SK-N-SH treated with all-trans-retinoic acid at 6 μM for 48 hours (cell line): ENCODE data around the gene PTPRD.
"Not testable (repeated sequence)": the region's sequence is repeated elsewhere in the genome, so short reads cannot be mapped to it uniquely, and the experiment has no call there.

ENCODE experiments used
- ATAC-seq: fragments of 200-7000 bp; cut with Tn5 transposase; 3 replicates; pipeline ENCODE4 v1.9.1; 2020; ENCODE audit warnings: mild to moderate bottlenecking, moderate library complexity
- ARNTL ChIP-seq: fragments of 450-650 bp; formaldehyde crosslinking; IDR thresholded peaks from 2 replicates; pipeline ENCODE4 v1.5.0; 2020; ENCODE audit warnings: low read depth, mild to moderate bottlenecking, moderate library complexity, borderline replicate concordance
- BACH2 ChIP-seq: fragments of 250-450 bp; sonication (Bioruptor Pico); IDR thresholded peaks from 2 replicates; pipeline ENCODE4 v1.9.0; 2021; ENCODE audit warnings: mild to moderate bottlenecking, borderline replicate concordance
- CSDC2 ChIP-seq: fragments of 250-450 bp; sonication (Bioruptor Pico); IDR thresholded peaks from 2 replicates; pipeline ENCODE4 v1.5.0; 2020; ENCODE audit warnings: mild to moderate bottlenecking, moderate library complexity
- CSRNP3 ChIP-seq: fragments of 250-450 bp; sonication (Bioruptor Pico); IDR thresholded peaks from 2 replicates; pipeline ENCODE4 v1.5.1; 2021; ENCODE audit warnings: mild to moderate bottlenecking, moderate library complexity
- GLIS3 ChIP-seq: fragments of 250-450 bp; sonication (Bioruptor Pico); IDR thresholded peaks from 2 replicates; pipeline ENCODE4 v1.5.0; 2020; ENCODE audit warnings: mild to moderate bottlenecking, moderate library complexity
- ISL1 ChIP-seq: fragments of 250-450 bp; sonication (Bioruptor Pico); IDR thresholded peaks from 2 replicates; pipeline ENCODE4 v2.1.2; 2022; ENCODE audit warnings: mild to moderate bottlenecking, moderate library complexity
- OSR1 ChIP-seq: fragments of 250-450 bp; sonication (Bioruptor Pico); IDR thresholded peaks from 2 replicates; pipeline ENCODE4 v1.8.0; 2022; ENCODE audit warnings: moderate library complexity, mild to moderate bottlenecking, inconsistent platforms
- PATZ1 ChIP-seq: fragments of 250-450 bp; sonication (Bioruptor Pico); IDR thresholded peaks from 2 replicates; pipeline ENCODE4 v1.8.0; 2020; ENCODE audit warnings: mild to moderate bottlenecking, moderate library complexity, borderline replicate concordance
- POU6F1 ChIP-seq: fragments of 250-450 bp; sonication (Bioruptor Pico); IDR thresholded peaks from 2 replicates; pipeline ENCODE4 v1.8.0; 2021; ENCODE audit warnings: low read depth, mild to moderate bottlenecking, moderate library complexity, borderline replicate concordance
- PPARA ChIP-seq: fragments of 250-450 bp; sonication (Bioruptor Pico); IDR thresholded peaks from 2 replicates; pipeline ENCODE4 v1.5.0; 2020; ENCODE audit warnings: mild to moderate bottlenecking, borderline replicate concordance
- RARB ChIP-seq: fragments of 250-450 bp; sonication (Bioruptor Pico); IDR thresholded peaks from 2 replicates; pipeline ENCODE4 v1.8.0; 2021; ENCODE audit warnings: mild to moderate bottlenecking, moderate library complexity
- SNAI2 ChIP-seq: fragments of 250-450 bp; sonication (Bioruptor Pico); IDR thresholded peaks from 2 replicates; pipeline ENCODE4 v1.5.0; 2020; ENCODE audit warnings: mild to moderate bottlenecking, moderate library complexity
- TCF4 ChIP-seq: fragments of 250-450 bp; sonication (Bioruptor Pico); IDR thresholded peaks from 2 replicates; pipeline ENCODE4 v1.8.0; 2021; ENCODE audit warnings: mild to moderate bottlenecking, moderate library complexity, borderline replicate concordance
- TOX ChIP-seq: fragments of 250-450 bp; sonication (Bioruptor Pico); IDR thresholded peaks from 2 replicates; pipeline ENCODE4 v1.8.0; 2021; ENCODE audit warnings: mild to moderate bottlenecking, moderate library complexity, borderline replicate concordance
- ZC3H10 ChIP-seq: fragments of 250-450 bp; sonication (Bioruptor Pico); IDR thresholded peaks from 2 replicates; pipeline ENCODE4 v1.5.1; 2021; ENCODE audit warnings: mild to moderate bottlenecking, moderate library complexity
- ZFP30 ChIP-seq: fragments of 450-650 bp; formaldehyde crosslinking; IDR thresholded peaks from 2 replicates; pipeline ENCODE4 v1.5.0; 2022; ENCODE audit warnings: mild to moderate bottlenecking, moderate library complexity
- ZNF565 ChIP-seq: fragments of 450-650 bp; formaldehyde crosslinking; conservative IDR thresholded peaks from 2 replicates; pipeline ENCODE4 v1.5.0; 2020; ENCODE audit warnings: low read depth, mild to moderate bottlenecking, moderate library complexity
- ZNF8 ChIP-seq: fragments of 450-650 bp; formaldehyde crosslinking; IDR thresholded peaks from 2 replicates; pipeline ENCODE4 v1.5.0; 2020; ENCODE audit warnings: mild to moderate bottlenecking, moderate library complexity
- TF ChIP-seq, protein P1 (sequence below): fragments of 250-450 bp; sonication (Bioruptor Pico); IDR thresholded peaks from 2 replicates; pipeline ENCODE4 v1.5.0; 2020; ENCODE audit warnings: mild to moderate bottlenecking, moderate library complexity
- TF ChIP-seq, protein P2 (sequence below): fragments of 250-450 bp; sonication (Bioruptor Pico); IDR thresholded peaks from 2 replicates; pipeline ENCODE4 v1.5.1; 2020; ENCODE audit warnings: low read depth, mild to moderate bottlenecking, moderate library complexity

PTPRD gene

DNA sequence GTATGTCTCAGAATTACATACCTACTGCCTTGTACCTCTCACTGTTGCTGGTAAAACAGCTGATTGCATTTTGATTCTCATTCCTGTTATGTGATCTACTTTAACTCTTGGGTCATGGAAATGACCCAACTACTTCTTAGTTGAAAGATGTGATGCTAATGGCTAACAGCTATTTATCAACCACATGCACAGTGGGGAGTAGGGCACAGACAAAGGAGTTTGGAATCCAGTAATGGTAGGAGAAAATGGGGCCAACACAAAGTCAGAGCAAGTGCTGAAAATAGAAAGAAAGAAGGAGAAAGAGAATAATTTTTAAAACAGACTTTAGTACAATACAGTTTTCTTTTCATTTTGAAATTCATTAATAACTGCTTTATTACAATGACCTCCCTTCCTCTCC lies 241.0 kb downstream of the PTPRD start:
- TF ChIP-seq, protein P1, sequence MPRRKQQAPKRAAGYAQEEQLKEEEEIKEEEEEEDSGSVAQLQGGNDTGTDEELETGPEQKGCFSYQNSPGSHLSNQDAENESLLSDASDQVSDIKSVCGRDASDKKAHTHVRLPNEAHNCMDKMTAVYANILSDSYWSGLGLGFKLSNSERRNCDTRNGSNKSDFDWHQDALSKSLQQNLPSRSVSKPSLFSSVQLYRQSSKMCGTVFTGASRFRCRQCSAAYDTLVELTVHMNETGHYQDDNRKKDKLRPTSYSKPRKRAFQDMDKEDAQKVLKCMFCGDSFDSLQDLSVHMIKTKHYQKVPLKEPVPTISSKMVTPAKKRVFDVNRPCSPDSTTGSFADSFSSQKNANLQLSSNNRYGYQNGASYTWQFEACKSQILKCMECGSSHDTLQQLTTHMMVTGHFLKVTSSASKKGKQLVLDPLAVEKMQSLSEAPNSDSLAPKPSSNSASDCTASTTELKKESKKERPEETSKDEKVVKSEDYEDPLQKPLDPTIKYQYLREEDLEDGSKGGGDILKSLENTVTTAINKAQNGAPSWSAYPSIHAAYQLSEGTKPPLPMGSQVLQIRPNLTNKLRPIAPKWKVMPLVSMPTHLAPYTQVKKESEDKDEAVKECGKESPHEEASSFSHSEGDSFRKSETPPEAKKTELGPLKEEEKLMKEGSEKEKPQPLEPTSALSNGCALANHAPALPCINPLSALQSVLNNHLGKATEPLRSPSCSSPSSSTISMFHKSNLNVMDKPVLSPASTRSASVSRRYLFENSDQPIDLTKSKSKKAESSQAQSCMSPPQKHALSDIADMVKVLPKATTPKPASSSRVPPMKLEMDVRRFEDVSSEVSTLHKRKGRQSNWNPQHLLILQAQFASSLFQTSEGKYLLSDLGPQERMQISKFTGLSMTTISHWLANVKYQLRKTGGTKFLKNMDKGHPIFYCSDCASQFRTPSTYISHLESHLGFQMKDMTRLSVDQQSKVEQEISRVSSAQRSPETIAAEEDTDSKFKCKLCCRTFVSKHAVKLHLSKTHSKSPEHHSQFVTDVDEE = no peak
- TF ChIP-seq OSR1 (CRISPR knock-in tag) (no peak), GLIS3 (CRISPR knock-in tag) (no peak), PPARA (no peak), BACH2 (CRISPR knock-in tag) (no peak), POU6F1 (CRISPR knock-in tag) (no peak), ZC3H10 (CRISPR knock-in tag) (no peak), ISL1 (no peak), TCF4 (CRISPR knock-in tag) (no peak)
- no peak for ATAC-seq

DNA sequence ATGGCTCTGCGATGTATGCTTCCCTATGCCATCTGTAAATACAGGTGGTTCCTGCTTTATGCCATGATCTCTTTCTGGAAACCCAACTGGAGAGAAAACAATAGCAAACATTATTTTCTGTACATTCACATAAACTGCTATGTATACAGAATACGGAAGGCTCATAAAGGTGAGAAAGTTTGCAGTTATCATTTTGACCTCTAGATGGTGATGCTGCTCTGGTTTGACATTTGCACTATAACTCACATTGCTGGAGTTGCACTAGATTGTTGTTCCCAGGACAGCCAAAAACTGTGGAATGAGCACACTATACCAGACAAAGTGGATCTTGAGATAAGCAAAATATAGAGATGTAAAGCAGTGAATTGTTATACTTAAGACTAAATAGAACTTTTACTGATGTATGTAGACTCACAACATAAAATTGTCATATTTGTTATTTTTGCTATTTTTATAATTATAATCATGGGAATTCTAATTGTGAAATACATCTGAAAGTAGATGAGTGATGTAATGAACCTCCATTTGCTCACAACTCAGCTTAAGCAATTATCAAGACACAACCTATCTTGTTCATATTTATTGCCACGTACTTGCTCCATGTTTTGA lies 246.5 kb downstream of the PTPRD start:
- peak; percentile 90 for ATAC-seq
- no peak for TF ChIP-seq BACH2 (CRISPR knock-in tag)

DNA sequence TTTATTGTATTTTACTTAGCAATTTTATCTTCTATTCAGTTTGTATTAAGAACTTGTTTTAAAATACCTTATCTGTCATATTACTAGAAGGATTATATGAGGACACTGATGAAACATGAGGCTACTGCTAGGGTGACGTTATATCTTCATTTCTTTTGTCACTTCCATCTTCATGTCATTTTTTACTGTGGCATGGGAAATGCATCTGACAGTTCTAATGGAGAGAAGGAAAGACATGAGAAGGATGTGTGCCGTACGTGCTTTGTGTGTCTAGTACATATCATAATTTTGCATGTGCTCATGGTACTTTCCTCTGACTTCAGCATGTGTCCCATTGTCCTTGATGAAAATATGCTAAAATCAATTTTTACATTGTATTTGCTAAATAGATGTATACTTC lies 258.2 kb downstream of the PTPRD start:
- TF ChIP-seq GLIS3 (CRISPR knock-in tag) (no peak), BACH2 (CRISPR knock-in tag) (no peak), ZNF565 (CRISPR knock-in tag) (no peak)

DNA sequence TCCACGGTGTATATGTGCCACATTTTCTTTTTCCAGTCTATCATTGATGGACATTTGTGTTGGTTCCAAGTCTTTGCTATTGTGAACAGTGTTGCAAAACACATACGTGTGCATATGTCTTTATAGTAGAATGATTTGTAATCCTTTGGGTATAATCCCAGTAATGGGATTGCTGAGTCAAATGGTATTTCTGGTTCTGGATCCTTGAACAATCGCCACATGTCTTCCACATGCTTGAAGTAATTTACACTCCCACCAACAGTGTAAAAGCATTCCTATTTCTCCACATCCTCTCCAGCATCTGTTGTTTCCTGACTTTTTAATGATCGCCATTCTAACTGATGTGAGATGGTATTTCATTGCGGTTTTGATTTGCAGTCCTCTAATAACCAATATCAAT lies 267.2 kb downstream of the PTPRD start:
- ATAC-seq = not testable (repeated sequence)

More for the DNA sequence above, 258.2 kb downstream of the PTPRD start:
- no peak for ATAC-seq

GRCh38 chr9:10341057-10341456 lies 271.7 kb downstream of the PTPRD start:
- ATAC-seq = no peak
- TF ChIP-seq TCF4 (CRISPR knock-in tag) (no peak), ZC3H10 (CRISPR knock-in tag) (no peak), PATZ1 (CRISPR knock-in tag) (no peak), ISL1 (no peak), ARNTL (no peak), CSDC2 (CRISPR knock-in tag) (no peak), PPARA (no peak), CSRNP3 (CRISPR knock-in tag) (no peak), ZNF565 (CRISPR knock-in tag) (no peak), ZNF8 (CRISPR knock-in tag) (no peak), POU6F1 (CRISPR knock-in tag) (no peak), ZFP30 (CRISPR knock-in tag) (no peak), OSR1 (CRISPR knock-in tag) (no peak), TOX (CRISPR knock-in tag) (no peak), RARB (CRISPR knock-in tag) (no peak), SNAI2 (CRISPR knock-in tag) (no peak)
- TF ChIP-seq, protein P2, sequence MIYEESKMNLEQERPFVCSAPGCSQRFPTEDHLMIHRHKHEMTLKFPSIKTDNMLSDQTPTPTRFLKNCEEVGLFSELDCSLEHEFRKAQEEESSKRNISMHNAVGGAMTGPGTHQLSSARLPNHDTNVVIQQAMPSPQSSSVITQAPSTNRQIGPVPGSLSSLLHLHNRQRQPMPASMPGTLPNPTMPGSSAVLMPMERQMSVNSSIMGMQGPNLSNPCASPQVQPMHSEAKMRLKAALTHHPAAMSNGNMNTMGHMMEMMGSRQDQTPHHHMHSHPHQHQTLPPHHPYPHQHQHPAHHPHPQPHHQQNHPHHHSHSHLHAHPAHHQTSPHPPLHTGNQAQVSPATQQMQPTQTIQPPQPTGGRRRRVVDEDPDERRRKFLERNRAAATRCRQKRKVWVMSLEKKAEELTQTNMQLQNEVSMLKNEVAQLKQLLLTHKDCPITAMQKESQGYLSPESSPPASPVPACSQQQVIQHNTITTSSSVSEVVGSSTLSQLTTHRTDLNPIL (CRISPR knock-in tag) = no peak
